ENCODE results near the gene CAVIN2. TPM values are rescaled to one million over a fixed set of nuclear protein-coding genes. Genes with fewer than 3 reads are reported as not detected.

The CAVIN2 gene
- total and polyA plus RNA-seq, 12 donors = 11.9 to 41.9 (median 26.3) TPM

DNA sequence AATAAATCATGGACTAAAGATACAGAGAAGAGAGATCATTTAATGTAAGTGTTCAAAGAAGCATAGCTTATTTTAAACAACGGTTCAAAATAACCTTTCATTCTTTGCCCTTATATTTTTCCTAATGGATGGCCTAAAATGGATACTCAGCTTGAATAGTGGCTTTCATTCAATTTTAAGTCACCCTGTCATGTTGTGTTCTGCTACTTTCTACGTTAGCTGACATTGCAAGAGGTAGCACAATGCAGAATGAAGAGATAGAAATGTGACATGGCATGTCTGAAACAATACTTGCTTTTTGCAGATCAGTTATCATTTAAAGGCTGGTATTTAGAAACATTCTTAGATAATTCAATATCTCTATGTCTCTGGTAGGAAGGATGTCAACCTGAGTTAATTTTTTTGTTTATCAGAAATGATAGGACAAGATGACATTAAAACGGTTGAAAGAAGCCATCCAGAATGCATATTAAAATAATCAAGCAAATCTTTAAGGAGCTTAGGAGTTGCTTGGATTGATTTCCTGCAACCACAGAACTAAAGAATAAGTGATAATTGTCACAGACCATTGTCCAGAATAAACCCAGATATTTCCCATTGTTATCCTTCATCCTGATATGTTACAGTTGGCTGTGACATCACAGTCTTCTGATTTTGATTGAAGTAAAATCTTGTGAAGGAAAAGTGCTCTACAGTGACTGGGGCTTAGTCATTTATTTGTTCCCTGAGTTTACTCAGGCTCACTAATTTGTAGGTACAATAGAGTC is 41.7 kb upstream of the CAVIN2 start:
- Histone ChIP-seq H3K36me3 (replicated peaks in 1 of 2) (no peaks in the 10 kb centered on the region), H3K4me3 (no peak overlapping the region), H3K4me1 (replicated peaks in 1 of 2) (peaks cover 0 to 8% of the 10 kb centered on the region in 2 donors), H3K9me3 (replicated peaks in 1 of 3) (no peaks in the 10 kb centered on the region), H3K27ac (no peak overlapping the region), H3K27me3 (no peaks in the 10 kb centered on the region)
- WGBS, 4 donors = 86 to 95% (median 87%) methylated on average over 3 of the region's 3 CpGs
- intact Hi-C loops (cut with DNase I) = no loop called here
- no peak for TF ChIP-seq POLR2A (IDR thresholded peaks at IDR 0.05)
- TF ChIP-seq, protein P1, sequence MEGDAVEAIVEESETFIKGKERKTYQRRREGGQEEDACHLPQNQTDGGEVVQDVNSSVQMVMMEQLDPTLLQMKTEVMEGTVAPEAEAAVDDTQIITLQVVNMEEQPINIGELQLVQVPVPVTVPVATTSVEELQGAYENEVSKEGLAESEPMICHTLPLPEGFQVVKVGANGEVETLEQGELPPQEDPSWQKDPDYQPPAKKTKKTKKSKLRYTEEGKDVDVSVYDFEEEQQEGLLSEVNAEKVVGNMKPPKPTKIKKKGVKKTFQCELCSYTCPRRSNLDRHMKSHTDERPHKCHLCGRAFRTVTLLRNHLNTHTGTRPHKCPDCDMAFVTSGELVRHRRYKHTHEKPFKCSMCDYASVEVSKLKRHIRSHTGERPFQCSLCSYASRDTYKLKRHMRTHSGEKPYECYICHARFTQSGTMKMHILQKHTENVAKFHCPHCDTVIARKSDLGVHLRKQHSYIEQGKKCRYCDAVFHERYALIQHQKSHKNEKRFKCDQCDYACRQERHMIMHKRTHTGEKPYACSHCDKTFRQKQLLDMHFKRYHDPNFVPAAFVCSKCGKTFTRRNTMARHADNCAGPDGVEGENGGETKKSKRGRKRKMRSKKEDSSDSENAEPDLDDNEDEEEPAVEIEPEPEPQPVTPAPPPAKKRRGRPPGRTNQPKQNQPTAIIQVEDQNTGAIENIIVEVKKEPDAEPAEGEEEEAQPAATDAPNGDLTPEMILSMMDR (IDR thresholded peaks at IDR 0.05) = no peak
- DNase-seq = no peak

DNA sequence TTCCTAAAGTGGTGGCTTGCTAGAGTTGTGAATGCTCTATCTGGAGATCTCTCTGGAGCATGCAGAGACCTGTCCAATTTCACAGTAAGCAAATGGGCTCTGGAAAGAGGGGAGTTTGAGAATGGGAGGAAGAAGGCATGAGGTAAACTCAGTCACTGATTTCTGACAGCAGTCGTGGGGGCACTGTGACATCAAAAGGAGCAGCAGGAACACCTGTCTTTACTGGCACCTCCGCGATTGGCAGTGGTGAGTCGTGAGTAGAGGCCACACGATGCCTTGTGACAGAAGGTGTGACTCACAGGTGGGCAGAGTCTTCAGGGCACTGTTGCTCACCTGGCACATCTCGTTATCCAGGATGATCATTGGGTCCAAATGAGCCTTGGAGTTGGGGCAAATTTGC is 38.8 kb upstream of the CAVIN2 start:
- H3K9me3 ChIP-seq (replicated peaks in 1 of 3) = no peaks in the 10 kb centered on the region
- peaks cover 0 to 8% of the 10 kb centered on the region in 2 donors for H3K4me1 ChIP-seq (replicated peaks in 1 of 2)
- no peak for TF ChIP-seq POLR2A (IDR thresholded peaks at IDR 0.05)
- TF ChIP-seq, protein P1 (IDR thresholded peaks at IDR 0.05) = no peak
- H3K4me3 ChIP-seq = no peak overlapping the region
- no peaks in the 10 kb centered on the region for H3K27me3 ChIP-seq
- no peak overlapping the region for H3K27ac ChIP-seq
- no peaks in the 10 kb centered on the region for H3K36me3 ChIP-seq (replicated peaks in 1 of 2)
- intact Hi-C loops (cut with DNase I) = no loop called here
- WGBS, 4 donors = 83 to 87% (median 85%) methylated on average over 5 to 6 of the region's 6 CpGs
- no peak for DNase-seq

DNA sequence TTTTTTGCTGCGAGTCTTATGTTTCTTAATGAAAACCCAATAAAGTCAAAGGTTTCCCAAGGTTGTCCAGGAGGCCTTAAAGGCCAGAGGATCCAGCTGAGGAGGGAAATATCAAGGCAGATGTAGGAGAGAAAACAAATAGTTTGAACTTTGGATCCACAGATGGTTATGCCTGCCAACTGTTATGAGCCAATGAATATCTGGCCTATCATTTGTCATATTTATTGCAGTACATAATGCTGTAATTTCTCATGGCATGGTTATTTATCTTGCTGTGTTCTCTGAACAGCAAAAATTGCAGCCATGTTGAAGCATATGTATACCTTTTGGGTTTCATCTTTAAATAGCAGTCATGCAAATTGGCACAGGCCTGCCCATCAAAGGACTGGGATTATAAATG is 38.2 kb upstream of the CAVIN2 start:
- no peak overlapping the region for H3K27ac ChIP-seq
- TF ChIP-seq POLR2A (IDR thresholded peaks at IDR 0.05) = no peak
- TF ChIP-seq, protein P1 (IDR thresholded peaks at IDR 0.05) = no peak

DNA sequence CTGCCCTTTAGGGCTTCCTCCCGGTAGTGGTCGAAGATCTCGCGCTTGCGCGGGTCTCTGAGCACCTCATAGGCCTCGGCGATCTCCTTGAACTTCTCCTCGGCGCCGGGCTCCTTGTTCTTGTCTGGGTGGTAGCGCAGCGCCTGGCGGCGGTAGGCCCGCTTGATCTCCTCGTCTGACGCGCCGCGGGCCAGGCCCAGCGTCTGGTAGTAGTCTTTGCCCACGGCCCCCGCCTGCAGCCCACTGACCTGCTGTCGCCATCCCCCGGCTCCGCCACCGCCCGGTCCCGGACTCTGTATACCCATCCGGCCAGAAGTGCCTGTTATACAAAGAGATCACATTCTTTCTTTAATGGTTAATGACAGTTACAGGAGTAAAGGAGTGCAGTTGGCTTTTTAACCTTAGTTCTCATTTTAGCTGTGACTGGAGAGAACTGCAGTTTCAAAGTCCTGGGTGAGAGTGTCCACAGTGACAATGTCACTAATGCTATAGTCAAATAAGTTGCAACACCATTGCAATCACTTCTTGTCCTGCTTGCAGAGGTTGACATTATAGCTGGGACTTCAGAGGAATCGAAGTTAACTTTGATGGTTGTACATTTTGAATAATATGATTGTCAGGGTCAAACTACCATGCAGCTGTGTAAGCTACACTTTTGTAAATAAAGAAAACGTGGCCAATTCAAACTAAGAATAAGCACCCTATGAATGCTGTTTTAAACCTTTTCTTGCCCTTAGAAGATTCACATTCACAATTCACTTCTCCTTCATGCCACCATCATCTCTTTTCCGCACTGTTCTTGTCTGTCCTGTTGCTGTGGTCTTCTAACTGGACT is 35.3 kb upstream of the CAVIN2 start:
- 95 to 97% (median 96%) methylated on average over 34 of the region's 34 CpGs for WGBS, 4 donors
- DNase-seq = no peak
- Histone ChIP-seq H3K36me3 (replicated peaks in 1 of 2) (no peaks in the 10 kb centered on the region), H3K9me3 (replicated peaks in 1 of 3) (no peaks in the 10 kb centered on the region), H3K4me3 (no peak overlapping the region), H3K27me3 (no peaks in the 10 kb centered on the region), H3K27ac (no peak overlapping the region), H3K4me1 (replicated peaks in 1 of 2) (peaks cover 0 to 8% of the 10 kb centered on the region in 2 donors)
- intact Hi-C loops (cut with DNase I) = no loop called here
- TF ChIP-seq POLR2A (IDR thresholded peaks at IDR 0.05) = no peak
- TF ChIP-seq, protein P1 (IDR thresholded peaks at IDR 0.05) = no peak

More for the DNA sequence above, 38.2 kb upstream of the CAVIN2 start:
- Histone ChIP-seq H3K4me1 (replicated peaks in 1 of 2) (peaks cover 0 to 8% of the 10 kb centered on the region in 2 donors), H3K9me3 (replicated peaks in 1 of 3) (no peaks in the 10 kb centered on the region), H3K27me3 (no peaks in the 10 kb centered on the region), H3K4me3 (no peak overlapping the region), H3K36me3 (replicated peaks in 1 of 2) (no peaks in the 10 kb centered on the region)
- DNase-seq = no peak
- intact Hi-C loops (cut with DNase I) = no loop called here
- WGBS, 4 donors = 49 to 64% (median 57%) methylated on average over 1 of the region's 1 CpG
